ENCODE results near the gene BMP2K. TPM values are rescaled to one million over a fixed set of nuclear protein-coding genes. Genes with fewer than 3 reads are reported as not detected.

The BMP2K gene
- polyA plus RNA-seq, 1 donor: 17.2 TPM

DNA sequence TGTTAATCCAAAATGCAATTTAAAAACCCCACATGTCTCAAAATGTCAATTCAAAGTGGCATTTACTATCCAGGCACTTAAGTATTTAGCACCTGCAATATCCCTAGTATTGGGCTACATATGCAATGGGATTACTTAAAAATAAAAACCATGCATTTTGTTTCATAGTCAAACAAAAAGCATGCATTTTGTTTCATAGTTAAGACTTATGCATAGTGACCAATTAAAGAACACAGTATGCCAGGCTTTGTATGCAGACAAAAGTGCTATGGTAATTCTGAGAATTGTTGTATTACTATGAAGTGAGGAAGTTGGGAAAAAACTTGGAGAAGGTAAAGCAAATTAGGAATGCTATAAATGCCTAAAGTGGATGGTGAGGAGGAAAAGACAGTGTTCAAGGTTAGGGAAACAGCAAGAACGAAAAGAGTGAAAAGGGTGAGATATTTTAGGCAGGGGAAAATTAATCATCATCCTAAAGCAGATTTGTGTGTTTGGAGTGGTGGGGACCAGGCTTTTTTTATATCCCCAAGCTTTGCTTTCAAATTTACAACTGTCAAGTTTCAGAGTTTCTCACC is 10.6 kb upstream of the BMP2K start:
- DNase-seq: no peak

DNA sequence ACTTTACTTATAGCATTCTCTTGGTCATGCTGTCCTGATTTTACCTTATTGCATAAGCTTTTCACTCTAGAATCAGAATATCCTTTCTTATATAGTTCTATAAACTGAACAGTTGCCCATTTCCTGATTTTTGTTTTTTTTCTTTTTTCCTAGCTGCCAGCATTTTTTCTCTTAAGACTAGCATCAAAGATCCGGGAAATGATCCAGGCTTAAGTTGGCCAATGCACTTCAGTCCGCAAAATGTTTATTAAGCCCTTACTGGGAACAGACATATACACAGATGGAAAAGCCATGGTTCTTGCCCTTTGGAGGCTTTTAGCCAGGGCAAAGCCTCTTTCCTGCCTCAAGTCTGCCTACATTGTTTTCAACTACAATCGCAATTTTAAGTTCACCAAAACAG is 10.1 kb upstream of the BMP2K start:
- no peak for DNase-seq

DNA sequence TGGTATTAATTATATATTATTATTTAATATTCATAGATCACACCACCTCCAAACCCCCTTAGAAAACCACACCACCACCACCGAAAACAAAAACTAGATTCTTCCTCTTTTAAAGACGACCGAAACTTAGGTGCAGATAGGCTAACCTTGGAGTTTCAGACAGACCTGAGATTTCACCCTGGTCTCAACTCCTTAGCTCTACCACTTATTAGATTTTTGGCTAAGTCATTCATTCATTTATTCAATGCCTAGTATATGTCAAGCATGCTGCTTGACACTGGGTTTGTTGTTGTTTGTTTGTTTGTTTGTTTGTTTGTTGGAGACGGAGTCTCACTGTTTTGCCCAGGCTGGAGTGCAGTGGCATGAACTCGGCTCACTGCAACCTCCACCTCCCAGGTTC is 9.5 kb upstream of the BMP2K start:
- no peak for DNase-seq

DNA sequence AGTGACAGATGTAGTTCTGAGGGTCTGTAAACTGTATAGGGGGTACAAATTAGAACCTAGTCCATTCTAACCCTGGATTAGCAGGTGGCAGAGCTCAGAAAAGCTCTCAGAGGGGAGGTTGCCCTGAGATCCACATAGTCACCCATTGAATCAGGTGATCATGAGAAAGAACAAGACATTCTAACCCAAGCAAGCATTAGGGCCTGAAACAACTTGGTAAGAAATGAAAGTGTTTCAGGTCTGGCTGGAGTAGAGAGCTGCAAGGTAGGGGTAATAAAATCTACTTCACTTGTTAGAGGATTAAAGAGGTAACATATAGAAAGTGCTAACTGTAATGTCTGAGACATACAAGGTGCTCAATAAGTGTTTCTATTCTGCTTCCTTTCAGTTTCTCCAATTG is 8.8 kb upstream of the BMP2K start:
- DNase-seq: no peak

DNA sequence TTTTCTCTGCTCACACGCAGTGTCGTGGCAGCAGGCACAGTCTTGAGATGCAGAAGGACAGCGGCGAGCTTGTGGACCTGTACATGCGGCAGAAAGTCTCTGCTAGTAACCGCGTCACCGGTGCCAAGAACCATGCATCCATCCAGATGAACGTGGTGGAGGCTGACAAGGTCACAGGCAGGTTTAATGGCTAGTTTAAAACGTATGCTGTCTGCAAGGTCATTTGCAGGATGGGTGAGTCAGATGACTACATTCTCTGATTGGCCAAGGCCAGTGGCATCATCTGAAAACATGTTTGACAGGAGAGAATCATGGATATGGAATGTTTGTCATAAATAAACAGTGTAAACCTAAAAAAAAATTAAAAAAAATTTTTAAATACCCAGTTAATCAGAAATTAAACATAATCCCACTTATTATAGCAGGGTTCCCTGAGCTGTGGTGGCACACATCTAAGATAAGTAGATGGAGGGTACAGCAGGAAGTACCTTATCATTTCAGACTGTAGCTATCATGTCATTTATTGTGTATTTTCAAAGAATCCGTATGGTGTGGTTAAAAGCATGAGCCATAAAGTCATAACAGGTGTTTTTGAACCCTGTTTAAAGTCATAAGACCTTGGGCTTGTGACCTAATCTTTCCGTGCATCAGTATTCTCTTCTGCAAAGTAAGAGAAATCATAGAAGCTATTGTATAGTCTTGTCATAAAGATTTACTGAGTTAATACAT is 7.5 kb upstream of the BMP2K start:
- DNase-seq: no peak

DNA sequence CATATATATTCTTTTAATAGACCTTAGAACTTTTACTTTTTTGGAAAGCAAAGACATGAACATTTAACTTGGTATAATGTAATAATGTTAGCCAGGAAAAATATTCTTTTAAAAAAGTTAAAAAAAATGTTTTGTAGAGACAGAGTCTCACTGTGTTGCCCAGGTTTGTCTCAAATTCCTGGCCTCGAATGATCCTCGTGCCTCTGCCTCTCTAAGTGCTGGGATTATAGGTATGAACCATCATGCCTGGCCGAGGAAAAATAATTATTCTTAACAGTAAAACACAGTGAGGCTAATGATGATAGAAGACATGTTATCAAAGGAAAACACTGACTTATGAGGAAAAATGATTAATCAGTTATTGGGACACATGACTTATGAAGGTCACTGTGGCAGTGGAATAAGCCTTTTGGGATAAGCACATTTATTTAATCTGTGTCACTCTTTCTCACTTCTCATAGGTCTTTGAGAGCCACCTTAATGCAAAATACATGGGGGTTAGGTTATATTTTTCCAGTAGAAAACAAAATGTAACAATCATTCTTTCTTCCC is 6.0 kb upstream of the BMP2K start:
- no peak for DNase-seq

DNA sequence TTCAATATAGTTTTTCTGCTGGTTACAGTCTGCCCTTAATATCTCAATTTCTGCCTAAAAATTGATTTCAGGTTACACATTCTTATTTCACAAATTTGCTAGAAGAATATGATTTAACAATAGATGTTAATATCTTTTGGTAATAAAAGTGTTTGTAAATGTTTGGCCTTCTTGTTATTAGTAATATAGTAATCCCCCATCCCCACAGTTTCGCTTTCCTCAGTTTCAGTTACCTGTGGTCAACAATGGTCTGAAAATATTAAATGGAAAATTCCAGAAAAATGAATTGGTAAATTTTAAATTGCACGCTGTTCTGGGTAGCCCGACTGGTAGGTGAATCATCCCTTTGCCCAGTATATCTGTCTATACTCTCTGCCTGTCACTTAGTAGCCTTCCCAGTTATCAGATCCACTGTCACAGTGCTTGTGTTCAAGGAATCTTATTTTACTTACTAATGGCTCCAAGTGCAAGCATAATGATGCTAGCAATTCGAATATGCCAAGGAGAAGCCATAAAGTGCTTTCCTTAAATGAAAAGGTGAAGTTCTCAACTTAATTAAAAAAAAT is 3.5 kb upstream of the BMP2K start:
- DNase-seq: no peak

DNA sequence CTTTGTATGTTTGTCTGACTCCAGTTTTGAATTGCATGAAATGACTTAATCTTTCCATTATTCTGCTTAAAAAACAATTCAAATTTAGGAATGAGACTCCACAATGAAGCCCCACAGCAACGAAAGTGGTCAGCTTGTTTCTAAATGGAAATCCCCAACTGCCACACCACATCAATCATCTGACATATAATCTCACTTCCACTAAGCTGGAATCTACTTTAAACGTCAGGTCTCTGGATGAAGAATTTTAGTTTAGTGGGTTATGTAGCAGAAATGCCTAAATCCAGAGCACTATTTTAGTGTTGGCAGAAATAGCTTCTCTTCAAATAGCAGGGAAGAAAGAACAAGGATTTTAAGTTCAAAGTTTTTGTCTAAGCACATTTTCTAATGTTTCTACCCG is 1.7 kb upstream of the BMP2K start:
- no peak for DNase-seq

DNA sequence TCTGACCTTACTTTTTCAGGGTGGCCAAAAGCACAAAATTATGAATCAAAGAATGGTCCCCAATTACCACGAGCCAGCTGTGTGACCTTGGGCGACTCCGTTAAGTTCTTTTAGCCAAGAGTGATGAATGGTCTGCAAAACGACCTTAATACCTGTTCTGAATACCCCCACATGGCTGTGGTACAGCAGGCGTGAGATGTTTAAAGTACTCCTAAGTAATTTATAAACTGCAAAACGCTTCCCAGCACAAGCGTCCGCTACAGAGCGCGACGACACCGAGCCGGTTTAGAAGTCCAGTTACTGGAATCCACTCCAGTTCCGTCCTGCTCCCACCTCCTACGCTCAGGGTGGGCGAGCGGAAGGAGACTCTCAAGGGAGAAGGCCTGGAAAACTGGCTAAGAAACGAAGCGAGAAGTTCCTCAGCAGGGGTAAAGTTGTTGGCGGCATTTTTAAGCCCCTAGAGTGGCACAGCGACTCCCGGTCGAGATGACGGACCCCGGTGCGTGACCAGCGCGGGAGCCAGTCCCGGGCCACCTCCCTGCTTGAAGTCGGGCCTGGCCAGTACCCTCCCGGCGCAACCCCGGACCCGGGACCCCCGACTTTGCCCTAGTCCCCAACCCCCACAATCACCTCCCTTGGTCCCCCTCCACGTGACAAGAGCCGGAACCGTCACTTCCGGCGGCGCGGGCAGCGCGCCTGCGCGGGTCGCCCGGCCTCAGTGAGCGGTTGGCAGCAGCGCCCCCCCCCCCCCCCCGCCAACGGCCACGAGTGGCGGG is 659 bp upstream of the BMP2K start:
- DNase-seq: peak; percentile 92

DNA sequence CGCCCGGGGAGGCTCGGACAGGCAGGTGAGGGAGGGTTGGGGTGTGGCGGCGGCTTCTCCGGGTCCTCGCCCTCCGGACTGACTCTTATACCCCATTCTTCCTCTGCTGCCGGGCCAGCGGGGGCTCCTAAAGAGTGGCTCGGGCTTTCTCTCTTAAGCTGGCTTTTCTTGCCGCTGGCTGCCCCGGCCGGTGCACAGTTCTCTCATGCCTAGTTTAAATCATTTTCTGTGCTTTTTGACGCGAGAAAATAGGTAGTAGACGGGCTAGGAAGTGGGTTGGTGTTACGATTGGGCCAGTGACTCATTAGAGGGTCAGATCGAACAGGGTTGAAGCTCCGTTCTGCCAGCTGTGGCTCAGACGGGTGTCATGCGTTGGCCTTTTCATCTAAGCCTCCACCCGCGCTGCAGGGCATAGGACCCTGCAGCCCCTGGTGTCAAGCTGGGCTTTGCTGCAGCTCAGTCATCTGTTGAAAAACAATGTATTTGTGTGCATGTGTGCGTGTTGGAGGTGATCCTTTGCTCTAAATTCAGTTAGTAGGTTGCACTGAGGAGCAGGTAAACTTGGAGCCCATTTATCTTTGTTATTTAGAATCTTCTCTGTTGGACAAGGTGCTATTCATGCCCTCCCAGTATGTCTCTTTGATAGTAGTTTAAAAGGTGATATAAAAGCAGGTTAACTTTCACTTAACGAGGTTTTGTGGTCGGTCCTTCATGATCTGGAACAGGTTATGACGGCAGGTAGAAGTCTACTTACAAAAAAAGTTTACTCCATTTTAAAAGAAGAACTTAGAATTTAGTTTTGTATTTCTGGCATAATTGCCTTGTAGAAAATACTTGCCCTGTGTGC is 802 bp downstream of the BMP2K start:
- DNase-seq: peak; percentile 32

DNA sequence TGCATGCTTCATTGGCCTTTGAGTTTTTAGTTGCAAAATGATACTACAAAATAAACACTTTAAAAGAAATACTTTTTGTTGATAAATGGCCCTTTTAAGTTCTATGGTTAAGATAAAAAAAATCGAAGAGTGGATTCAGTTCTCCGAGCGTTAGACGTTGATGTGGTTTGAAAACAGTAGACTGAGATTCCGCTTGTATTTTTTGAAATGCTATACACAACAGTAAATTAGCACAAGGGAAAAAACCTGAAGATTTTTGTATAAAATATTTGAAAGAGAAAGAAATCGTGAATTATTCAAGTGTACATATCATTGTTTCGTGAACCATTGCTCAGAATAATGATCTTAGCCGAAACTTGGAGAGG is 1.4 kb downstream of the BMP2K start:
- no peak for DNase-seq

DNA sequence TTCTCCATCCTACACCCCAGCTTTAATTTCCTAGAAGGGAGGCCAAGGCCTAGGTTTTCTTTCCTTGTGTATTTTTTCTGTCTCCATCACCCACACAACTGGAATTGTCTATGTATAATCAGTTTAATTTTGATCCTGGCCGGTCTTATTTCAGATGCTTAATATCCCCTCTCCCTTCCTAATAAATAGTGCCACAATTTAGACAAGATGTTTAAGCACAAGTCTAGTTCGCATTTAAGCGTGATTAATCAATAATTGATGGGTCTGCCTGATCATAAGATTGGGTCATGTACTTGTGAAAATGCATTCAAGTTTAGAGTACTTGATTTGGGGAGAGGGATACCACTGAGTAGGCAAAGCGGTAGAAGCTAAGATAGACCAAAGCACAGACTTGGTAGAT is 2.4 kb downstream of the BMP2K start:
- no peak for DNase-seq

DNA sequence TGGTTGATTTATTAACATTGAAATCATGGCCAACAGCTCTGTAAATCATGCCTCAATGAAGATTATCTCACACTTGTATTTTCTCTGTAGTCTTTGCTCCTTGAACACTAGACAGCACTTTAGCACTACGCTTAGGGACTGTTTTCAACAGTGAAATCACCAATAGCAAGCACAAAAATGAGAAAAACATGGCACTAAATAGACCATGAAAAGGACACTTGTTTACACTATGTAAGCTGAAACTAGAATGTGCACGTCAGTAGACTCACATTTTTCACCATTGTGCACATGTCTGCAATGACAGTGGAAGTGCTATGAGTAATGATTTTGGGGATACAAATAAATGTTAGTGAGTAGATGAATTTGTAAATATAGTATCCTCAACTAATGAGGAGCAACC is 3.1 kb downstream of the BMP2K start:
- DNase-seq: no peak

DNA sequence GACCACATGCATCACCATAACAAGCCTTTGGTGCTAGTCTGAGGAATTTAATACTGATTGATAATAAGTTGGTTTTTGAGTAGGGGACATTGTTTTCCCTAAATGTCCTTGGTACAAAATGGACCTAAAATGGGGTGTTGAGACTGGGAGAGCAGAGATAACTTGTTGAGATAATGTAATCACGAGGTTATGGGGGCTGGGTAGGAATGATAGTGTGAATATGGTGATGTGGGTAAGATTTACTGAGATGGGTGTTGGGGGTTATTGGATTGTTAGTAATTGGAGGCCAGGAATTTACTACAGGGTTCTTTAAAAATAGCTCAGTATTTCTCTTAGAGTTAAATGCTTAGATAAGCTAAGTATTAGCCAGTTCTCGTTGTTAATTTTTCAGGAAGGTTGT is 3.9 kb downstream of the BMP2K start:
- no peak for DNase-seq

DNA sequence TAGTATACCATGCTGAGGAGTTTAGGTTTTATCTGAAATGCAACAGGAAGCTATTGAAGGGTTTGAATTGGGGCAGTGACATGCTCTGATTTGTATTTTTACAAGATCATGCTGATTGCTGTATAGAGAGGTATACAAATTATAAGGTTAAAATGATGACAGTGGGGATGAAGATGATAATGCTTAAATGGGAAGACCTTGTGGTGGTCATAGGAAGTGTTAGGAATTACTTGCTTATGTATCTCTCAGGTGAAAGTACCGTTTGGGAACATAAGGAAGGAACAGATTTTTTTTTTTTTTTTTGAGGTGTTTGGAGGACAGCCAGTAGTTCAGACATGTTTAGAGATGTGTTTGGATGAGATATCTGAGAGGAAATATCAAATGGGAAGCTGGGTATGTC is 5.0 kb downstream of the BMP2K start:
- DNase-seq: no peak

DNA sequence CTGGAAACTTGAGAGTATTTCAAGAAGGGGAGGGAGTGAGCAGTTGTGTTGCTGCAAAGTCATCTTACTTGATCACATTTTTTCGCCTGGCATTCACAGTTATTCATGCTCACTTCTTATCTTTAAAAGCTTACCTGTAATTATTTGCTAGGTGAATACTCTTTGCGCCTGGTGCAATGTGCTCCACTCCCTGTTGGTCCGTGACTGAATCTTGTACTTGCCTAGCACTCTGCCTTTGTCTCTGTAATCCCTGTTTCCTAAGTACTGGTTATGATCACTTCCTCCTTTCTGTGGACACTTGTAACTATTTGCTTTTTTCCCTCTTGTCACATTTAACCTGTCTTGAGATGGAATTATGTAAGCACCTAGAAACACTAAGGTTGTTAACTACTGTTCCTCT is 5.8 kb downstream of the BMP2K start:
- DNase-seq: no peak

DNA sequence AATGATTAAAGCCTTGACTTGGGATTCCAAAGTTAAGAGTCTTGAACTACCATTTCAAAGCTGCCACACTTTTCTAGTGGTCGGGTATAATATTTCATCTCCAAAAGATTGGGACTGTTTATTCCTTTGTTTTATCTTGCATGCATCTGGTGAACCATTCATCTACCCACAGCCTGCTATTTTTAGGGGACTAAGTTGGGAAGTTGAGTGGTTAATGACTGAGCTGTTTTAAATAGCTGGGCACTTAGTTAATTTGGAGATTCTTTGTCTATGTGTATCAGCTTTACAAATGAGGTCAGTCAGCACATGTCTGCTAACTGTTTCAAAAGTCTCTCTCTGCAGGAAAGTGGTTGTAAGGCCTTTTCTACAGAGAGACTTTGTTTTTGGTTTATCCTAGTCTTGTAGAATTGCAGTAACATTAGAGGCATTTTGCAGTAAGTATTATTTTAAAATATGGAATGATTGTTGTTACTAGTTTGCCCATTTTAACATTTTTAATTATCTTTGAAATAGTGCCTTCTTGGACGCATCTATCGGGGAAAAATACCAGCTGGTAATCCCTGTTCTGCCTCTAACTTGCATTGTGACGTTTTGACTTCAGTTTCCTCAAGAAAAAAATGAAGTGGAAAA is 8.2 kb downstream of the BMP2K start:
- no peak for DNase-seq

DNA sequence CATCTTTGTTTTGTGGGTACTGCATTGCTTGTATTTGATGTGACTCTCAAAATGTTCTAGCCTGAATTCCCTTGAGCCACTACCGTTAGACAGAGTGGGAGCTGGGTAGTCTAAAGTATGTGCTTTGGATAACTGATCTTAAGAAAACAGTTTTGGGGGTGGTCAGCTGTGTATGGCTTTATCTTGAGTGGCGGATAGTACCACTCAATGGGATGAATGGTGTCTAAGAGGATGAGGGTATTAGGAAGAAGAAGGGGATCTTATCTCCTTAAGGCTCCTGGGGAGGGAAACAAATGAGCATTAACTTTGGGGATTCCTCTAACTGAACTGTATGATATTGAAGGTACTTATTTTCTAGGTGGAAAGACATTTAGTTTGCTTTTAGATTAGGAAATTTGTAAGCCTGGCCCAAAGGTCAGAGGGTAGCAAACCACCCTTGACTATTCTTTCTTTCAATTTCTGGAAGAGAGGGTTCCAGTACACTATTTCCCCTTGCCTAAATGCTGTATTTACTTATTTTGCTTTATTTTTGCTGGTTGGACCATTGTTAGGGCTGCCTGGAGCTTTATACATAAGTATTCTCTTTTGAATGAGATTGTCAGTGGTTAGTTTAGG is 11.3 kb downstream of the BMP2K start:
- DNase-seq: no peak

DNA sequence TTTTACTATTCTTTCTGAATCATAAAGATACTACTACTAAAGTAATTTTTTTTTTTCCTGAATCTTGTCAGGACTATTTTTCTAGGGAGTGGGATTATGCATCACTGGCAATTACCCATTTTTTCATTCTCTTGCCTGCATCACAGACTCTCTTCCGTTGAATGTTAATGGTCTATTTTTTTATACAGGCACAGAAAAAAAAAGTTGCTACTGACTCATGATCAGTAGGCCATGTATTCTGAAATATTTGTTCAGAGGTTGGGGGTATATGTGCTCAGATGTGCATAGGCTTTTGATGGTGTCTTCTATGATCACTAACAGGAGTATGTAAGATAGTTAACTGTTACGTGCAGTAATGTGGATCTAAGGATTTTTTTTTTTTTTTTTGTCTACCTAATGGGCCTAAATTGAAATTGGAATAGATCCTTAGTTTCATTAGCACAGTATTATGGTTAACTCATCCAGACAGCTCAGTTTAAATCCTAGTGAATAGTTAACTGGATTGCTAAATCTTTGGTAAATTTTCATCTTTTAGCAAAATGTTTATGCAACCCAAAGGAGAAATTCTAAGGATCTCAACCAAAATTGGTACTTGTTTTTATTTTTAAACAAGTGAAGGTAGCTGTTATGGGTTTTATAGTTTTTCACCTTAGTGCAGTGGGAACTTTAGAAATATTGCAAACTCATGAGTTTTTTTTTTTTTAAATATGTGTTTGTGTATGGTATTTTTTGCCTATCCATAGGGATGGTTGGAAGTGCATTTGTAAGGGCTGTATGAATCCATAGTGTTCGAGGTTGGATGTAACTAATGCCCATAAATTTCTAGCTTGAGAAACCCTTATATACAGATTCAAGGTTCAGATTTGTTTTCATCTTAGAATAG is 12.1 kb downstream of the BMP2K start:
- DNase-seq: no peak

Data from hindlimb muscle (tissue), 1 donor.